Brain pericyte (primary cell): Measurements from ENCODE around the gene SOX13.
"Not testable (repeated sequence)": the region's sequence is repeated elsewhere in the genome, so short reads cannot be mapped to it uniquely, and the experiment has no call there.

Experiments
- DNase-seq: peaks from one replicate; pipeline ENCODE4 v3.0.0-alpha.2; 2012; ENCODE audit warnings: low read depth, low spot score

SOX13 gene

GRCh38 chr1:204087181-204087892 is 14.4 kb downstream of the SOX13 start:
- no peak for DNase-seq

- DNase-seq: no peak
These were observed 15.1 kb downstream of the SOX13 start for GRCh38 chr1:204087893-204088528.

- no peak for DNase-seq
These were observed 15.7 kb downstream of the SOX13 start for GRCh38 chr1:204088596-204088995.

DNA sequence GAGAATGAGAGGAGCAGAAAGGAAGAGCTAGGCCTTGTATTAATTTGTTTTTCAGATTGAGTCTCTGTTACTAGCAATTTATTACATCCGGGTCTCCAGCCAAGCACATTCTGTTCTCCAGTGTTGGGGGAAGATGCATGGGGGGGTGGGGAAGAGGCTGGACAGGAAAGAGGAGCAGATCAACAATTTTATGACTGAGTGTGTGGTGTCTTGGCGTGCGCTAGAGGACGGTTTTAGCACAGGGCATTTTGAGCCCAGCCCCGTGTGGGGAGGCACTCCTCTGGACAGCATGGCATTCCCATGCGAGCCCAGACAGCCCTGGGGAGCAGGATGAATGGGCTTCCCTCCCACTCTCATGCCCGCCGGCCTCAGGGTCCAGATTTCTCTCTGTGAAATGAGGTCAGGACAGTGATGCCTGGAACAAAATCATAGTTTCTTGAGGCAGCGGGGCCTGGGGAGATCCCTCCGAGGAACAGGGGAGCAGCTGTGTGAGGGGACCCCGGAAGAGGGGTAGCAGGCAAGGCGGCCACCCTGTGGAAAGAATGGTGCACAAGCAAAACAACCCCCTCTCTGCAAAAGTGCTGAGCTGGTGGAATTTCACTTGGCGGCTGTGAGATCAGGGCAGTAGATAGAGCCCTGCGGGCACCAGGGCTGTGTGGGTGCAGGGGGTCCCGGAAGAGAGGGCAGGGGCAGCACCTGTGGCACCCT is 16.3 kb downstream of the SOX13 start:
- no peak for DNase-seq

GRCh38 chr1:204090132-204090531 is 17.2 kb downstream of the SOX13 start:
- not testable (repeated sequence) for DNase-seq

DNA sequence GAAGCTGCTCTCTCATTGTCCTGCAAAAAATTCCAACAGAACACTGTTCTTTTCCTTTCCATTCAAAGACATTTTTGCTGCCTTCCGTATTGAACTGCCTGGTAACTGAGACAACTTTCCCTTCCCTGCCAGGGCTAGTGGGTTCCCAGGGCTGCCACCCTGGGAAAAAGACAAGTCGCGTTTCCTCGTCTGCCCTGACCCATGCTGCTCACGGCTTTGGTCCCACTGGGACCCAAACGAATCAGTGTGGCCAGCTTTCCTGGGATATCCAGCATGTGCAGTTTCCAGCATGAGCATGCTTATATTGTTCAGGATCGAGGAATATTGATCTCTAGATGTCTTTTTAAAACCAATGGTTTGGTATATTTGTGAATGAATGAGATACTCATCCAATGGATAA is 18.2 kb downstream of the SOX13 start:
- no peak for DNase-seq

DNA sequence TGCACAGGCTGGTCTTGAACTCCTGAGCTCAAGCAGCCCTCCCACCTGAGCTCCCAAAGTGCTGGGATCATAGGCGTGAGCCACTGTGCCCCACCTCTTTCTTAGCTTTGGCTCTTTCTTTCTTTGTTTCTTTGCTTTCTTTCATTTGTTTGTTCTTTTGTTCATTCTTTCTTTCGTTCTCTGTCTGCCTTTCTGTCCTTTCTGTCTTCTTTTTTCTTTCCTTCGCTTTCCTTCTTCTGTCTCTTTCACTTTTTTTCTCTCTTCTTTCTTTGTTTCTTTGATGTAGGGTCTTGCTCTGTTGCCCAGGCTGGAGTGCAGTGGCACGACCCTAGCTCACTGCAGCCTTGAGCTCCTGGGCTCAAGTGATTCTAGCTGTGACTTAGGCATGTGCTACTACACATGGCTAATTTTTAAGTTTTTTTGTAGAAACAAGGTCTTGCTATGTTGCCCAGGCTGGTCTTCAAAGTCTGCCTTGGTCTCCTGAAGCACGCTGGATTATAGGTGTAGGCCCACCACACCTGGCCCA is 18.9 kb downstream of the SOX13 start:
- no peak for DNase-seq

DNA sequence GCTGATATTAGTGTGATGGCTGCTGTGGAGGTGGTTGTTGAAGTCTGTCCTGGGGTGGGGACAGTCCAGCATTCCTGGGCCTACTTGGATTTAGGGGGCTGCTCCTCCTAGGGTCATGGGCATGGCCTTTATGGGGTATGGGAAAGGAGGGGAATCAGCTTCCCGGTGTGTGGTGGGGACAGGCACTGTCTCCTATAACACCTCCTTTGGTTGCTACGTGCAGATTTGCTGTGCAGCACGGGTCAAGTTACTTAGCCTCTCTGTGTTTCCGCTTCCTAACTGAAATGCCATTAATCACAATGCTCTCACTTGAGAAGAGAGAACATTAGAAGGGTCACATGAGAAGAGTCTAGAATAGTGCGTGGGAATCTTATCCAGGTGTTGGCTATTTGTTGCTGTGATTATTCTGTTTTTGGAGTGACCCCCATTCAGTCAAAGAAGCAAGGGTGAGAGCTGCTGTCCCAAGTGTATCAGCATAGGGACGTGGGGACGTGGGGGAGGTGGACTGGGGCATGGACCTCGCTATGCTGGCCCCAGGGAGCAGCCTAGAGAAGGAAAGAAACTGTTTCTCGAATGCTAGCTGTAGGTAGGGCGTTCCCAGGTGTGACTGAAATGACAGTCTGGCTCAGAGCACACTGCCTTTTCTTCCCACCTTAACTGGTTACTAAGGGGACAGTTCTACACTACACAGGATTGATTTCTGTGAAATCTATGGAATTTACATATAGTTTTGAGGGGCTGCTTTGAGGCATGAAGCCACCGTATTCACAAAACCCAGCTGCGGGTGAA is 19.9 kb downstream of the SOX13 start:
- DNase-seq: no peak

- no peak for DNase-seq
These were observed 20.5 kb downstream of the SOX13 start for GRCh38 chr1:204093421-204093717.

GRCh38 chr1:204093781-204094180 is 20.9 kb downstream of the SOX13 start:
- no peak for DNase-seq

- no peak for DNase-seq
These were observed 21.4 kb downstream of the SOX13 start for GRCh38 chr1:204094313-204094729.

DNA sequence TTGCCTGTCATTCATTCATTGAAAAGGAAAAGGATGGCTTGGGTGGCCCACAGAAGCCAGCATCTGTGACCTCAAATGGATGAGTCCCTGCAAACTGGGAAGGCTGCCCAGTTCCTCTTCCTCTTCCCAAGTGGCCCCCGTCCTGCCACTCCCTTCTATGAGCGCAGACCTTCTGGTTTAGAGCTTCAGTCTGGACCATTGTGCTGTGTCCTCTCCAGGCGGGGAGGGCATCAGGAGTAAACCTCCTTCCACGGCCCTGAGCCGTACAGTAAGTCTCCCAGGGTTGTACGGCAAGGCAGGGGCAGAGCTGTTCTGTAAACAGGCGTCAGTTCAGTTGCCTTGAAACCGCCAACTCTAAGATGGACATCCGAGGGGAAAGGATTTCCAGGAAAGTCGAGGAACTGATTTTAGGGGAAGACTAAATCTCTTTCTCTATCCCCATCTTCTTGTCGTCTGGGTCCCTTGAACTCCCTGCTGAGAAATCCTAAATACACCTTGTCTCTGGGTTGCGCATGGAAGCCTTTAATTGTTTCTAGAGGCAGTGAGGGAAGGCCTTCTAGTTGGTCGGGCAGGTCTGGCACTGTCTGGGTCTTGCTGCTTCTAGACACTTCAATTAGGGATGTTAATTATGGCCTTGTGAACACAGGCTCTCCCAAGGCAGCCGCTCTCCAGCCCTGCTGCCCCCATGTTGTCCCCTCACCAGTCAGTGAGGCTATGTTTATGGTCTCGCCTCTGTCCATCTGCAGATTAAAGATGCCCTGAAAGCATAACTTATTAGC is 22.1 kb downstream of the SOX13 start:
- no peak for DNase-seq

DNA sequence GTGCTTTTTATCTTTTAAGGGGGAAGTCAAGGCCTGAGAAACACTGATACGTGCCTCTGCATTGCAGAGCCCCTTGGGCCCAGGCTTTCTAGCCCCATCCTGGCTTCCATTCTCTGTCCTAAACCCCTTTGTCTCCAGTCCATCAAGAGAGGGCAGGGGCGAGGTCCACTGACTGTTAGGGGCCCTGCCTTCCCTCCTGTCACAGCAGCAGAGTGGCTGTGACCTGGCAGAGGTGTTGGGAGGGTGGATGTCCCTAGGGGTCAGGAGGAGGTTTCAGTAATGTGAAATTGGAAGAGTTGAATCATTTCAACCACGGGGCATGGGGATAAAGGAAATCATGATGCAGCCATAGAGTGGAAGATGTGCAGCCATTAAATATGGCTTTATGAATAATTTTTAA is 24.0 kb downstream of the SOX13 start:
- DNase-seq: no peak

DNA sequence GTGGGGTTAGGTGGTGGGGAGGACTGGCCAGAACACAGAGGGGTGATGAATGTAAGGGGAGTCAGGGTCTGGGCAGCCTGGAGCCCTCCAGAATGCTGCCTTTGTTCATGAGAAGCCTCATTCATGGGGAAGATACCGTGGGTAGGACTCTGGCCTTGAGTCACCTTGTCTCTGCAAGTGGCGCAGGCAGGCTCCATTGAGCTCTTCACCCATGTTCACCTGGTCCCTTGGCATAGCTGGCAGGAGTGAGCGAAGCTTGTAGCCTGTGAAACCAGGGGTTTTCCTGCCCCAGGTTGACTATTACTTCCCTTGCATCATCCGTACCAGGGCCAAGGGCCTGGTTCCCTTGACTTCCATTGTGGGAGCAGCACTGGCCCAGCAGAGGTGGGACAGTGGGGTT is 25.8 kb downstream of the SOX13 start:
- DNase-seq: no peak

DNA sequence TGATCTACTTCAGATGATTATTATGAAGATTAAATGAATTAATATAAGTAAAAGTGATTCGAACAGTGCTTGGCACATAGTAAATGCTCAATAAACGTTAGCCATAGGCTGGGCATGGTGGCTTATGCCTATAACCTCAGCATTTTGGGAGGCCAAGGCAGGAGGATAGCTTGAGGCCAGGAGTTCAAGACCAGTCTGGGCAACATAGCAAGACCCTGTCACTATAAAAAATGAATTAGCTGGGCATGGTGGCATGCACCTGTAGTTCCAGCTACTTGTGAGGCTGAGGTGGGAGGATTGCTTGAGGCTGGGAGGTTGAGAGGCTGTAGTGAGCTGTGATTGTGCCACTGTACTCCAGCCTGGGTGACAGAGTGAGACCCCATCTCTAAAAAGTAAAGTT is 26.8 kb downstream of the SOX13 start:
- not testable (repeated sequence) for DNase-seq

- DNase-seq: no peak
These were observed 29.2 kb downstream of the SOX13 start for GRCh38 chr1:204102029-204102611.

DNA sequence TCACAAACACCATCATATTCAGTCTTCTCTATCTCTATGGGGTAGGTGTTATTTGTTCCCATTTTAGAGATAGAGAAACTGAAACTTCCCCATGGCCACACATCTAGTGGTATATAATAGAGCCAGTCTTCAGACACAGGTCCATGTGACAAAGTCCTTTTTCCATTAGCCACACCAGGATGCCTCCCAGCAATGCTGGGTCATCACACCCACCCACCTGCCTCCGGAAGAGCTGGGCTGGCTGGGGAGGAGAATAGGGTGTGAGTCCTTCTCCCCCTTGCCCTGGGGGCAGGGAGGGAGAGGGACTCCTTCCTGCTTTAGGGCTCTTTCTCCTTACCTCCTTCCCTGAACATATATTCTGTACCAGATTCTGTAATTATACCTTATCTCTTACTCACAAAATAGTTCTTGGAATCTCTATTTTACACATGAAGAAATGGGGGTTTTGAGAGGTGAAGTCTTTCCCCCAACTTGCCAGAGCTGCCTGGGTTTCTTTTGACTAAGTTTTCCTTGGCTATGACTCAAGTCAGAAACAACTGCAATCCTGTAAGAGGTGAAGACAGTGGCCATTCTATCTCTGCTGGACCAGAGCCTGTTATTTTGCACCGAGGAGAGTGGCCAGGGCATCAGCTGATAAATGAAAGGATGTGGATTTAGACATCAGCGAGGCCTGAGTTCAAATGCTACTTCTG is 30.0 kb downstream of the SOX13 start:
- no peak for DNase-seq

DNA sequence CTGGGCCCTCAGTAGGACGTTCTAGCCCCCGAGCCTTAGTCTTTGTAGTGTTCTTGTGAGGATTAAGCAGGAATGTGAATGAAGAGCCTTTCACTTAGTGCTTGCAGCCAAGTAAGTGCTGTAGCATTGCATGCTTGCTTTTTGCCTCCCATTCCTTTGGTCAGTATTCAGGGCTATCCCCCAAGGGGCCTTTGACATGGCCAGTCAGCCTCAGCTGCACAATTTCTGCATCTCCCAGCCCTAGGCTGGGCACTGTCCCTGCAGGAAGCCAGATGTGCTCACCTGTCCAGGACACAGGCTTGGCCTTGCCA is 30.5 kb downstream of the SOX13 start:
- DNase-seq: no peak

- no peak for DNase-seq
These were observed 31.6 kb downstream of the SOX13 start for GRCh38 chr1:204104331-204105130.

DNA sequence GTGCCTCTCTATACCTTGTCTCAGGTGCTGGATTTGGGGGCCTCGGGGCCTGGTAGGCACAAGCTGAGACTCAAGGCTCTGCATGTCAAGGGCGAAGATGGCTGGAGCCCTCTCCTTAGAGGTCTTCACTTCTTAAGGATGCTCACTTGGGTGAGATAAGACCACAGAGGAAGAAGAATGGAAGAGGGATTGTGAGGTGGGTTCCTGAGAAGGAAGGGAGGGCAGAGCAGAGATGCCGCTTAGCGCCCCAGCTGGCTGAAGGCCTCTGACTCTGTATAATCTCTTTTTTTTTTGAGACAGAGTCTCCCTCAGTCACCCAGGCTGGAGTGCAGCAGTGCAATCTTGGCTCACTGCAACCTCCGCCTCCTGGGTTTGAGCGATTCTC is 32.2 kb downstream of the SOX13 start:
- no peak for DNase-seq
